ENCODE results near the gene NPRL2. TPM values are rescaled to one million over a fixed set of nuclear protein-coding genes. Genes with fewer than 3 reads are reported as not detected.

Gene NPRL2
- total RNA-seq, 2 donors from 2014 or later: 21.8 TPM

DNA sequence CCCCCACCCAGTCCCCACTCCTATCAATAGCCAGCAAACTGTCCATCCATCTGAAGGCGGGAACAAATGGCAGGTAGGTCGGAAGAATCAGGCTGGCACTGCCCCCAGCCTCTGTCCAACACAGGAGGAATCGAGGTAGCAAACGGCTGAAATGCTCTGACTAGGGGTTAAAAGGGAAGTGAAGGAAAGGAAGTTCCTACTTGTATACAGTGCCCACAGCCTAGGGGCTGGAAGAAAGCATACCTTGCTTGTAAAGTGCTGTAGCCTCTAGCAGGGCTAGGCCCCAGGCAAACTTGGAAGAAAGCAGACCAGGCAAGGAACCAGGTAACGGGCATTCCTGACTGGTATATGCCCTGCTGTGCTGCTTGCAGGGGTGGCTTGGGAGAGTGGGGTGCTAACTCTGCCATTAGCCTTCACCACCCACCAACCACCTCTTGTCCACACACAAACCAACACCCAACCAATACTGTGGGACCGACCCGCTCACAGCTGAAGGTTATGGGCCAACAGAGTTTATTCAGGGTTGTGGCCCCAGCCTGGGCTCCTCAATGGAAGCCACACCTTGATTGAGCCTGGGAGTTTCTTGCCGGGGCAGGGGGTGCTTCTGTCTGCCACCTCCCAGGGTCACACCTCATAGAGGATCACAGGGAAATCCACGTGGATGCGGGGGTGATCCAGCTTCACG is 24.9 kb downstream of the NPRL2 start:
- H3K4me3 ChIP-seq (ENCODE audit: low read length): no peak overlapping the region
- WGBS, 2 experiments (ENCODE audit: insufficient coverage in 1 of 2, insufficient read length in 1 of 2): 92% methylated on average over 9 to 11 of the region's 11 CpGs
- peaks cover 46% of the 10 kb centered on the region for H3K36me3 ChIP-seq (ENCODE audit: control insufficient read depth, insufficient read depth, low read length)
- H3K27ac ChIP-seq (ENCODE audit: low read depth, low read length): no peak overlapping the region
- H3K36me3 Mint-ChIP-seq (ENCODE audit: low read depth): peaks cover 17% of the 10 kb centered on the region
- no peaks in the 10 kb centered on the region for H3K27me3 Mint-ChIP-seq (ENCODE audit: insufficient read depth)
- H3K27me3 ChIP-seq (ENCODE audit: control insufficient read depth, insufficient read depth, low read length, poor library complexity, severe bottlenecking): no peaks in the 10 kb centered on the region
- H3K27ac Mint-ChIP-seq: no peak overlapping the region
- no peaks in the 10 kb centered on the region for H3K9me3 ChIP-seq (ENCODE audit: control insufficient read depth, low read length)
- H3K9ac ChIP-seq (ENCODE audit: extremely low read depth, low read length, poor library complexity, severe bottlenecking): no peak overlapping the region
- peaks cover 16% of the 10 kb centered on the region for H3K4me1 ChIP-seq (ENCODE audit: control insufficient read depth, insufficient read depth, low read length)
- no peaks in the 10 kb centered on the region for H3K9me3 Mint-ChIP-seq
- H3K4me3 Mint-ChIP-seq: no peak overlapping the region
- TF ChIP-seq, protein P1, sequence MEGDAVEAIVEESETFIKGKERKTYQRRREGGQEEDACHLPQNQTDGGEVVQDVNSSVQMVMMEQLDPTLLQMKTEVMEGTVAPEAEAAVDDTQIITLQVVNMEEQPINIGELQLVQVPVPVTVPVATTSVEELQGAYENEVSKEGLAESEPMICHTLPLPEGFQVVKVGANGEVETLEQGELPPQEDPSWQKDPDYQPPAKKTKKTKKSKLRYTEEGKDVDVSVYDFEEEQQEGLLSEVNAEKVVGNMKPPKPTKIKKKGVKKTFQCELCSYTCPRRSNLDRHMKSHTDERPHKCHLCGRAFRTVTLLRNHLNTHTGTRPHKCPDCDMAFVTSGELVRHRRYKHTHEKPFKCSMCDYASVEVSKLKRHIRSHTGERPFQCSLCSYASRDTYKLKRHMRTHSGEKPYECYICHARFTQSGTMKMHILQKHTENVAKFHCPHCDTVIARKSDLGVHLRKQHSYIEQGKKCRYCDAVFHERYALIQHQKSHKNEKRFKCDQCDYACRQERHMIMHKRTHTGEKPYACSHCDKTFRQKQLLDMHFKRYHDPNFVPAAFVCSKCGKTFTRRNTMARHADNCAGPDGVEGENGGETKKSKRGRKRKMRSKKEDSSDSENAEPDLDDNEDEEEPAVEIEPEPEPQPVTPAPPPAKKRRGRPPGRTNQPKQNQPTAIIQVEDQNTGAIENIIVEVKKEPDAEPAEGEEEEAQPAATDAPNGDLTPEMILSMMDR (conservative IDR thresholded peaks at IDR 0.05): no peak
- H3K4me1 Mint-ChIP-seq: peaks cover 20% of the 10 kb centered on the region
- DNase-seq: no peak

DNA sequence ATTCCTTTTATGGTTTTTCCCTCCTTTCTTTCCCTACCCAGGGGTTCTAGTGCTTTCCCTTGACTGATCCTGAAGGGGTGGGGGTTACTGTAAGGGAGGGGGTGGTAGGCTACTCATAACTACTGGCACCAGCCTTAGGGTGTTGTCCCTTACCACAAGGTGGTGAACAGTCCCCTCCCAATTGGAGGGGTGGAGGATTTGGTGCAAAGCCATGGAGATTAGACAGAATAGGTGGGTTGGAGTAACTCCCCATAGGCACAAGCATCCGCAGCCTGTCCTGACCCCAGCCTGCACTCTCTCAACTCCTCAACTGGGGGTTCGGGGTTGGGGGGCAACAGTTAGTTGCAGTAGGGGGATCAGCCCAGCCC is 25.5 kb downstream of the NPRL2 start:
- Mint-ChIP-seq H3K27me3 (ENCODE audit: insufficient read depth) (no peaks in the 10 kb centered on the region), H3K36me3 (ENCODE audit: low read depth) (peaks cover 13% of the 10 kb centered on the region), H3K4me3 (no peak overlapping the region), H3K9me3 (no peaks in the 10 kb centered on the region), H3K27ac (peak overlapping the region; percentile 48), H3K4me1 (peaks cover 24% of the 10 kb centered on the region)
- TF ChIP-seq, protein P1 (conservative IDR thresholded peaks at IDR 0.05): no peak
- Histone ChIP-seq H3K4me1 (ENCODE audit: control insufficient read depth, insufficient read depth, low read length) (peaks cover 21% of the 10 kb centered on the region), H3K9me3 (ENCODE audit: control insufficient read depth, low read length) (no peaks in the 10 kb centered on the region), H3K4me3 (ENCODE audit: low read length) (no peak overlapping the region), H3K27ac (ENCODE audit: low read depth, low read length) (no peak overlapping the region), H3K36me3 (ENCODE audit: control insufficient read depth, insufficient read depth, low read length) (peaks cover 42% of the 10 kb centered on the region), H3K27me3 (ENCODE audit: control insufficient read depth, insufficient read depth, low read length, poor library complexity, severe bottlenecking) (no peaks in the 10 kb centered on the region), H3K9ac (ENCODE audit: extremely low read depth, low read length, poor library complexity, severe bottlenecking) (no peak overlapping the region)
- WGBS, 2 experiments (ENCODE audit: insufficient coverage in 1 of 2, insufficient read length in 1 of 2): 80 to 92% methylated on average over 1 to 2 of the region's 2 CpGs
- DNase-seq: no peak

DNA sequence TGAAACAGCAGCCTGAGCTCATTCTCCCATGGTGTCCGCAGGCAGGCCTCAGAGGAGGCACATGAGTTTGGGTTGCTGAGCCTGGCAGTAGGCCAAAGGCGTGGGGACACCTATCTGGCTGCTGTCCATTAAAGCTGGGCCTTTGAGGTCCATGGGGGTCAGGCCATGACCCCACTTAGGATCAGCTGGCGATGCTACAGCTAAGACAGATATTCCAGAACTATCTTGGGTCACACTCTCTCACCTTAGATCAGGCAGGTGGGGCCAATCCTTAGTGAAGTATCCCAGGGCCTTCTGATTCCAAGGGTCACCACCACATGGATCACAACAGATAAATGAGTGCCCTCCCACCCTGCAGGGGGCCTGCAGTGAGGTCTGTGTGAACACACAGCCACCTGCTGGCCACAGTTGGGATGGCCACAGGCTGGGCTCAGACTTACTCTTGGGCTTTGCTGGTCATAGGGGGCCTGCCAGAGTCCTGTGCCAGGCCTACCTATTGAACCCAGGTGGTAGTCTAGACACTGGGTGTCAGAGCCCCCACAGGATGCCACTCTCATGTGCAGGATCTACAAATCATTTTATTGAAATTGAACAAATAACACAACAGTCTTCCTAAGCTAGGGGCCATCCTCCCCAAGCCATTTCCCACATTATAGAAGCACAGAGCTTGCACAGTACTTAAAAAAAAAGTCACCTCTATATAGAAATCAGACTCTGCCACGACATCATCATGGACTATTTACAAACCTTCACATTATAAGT is 26.0 kb downstream of the NPRL2 start:
- Mint-ChIP-seq H3K4me3 (no peak overlapping the region), H3K4me1 (peaks cover 30% of the 10 kb centered on the region), H3K27ac (peak overlapping the region; percentile 48), H3K9me3 (no peaks in the 10 kb centered on the region), H3K36me3 (ENCODE audit: low read depth) (peaks cover 13% of the 10 kb centered on the region), H3K27me3 (ENCODE audit: insufficient read depth) (no peaks in the 10 kb centered on the region)
- peaks cover 26% of the 10 kb centered on the region for H3K4me1 ChIP-seq (ENCODE audit: control insufficient read depth, insufficient read depth, low read length)
- no peaks in the 10 kb centered on the region for H3K9me3 ChIP-seq (ENCODE audit: control insufficient read depth, low read length)
- H3K36me3 ChIP-seq (ENCODE audit: control insufficient read depth, insufficient read depth, low read length): peaks cover 42% of the 10 kb centered on the region
- H3K27me3 ChIP-seq (ENCODE audit: control insufficient read depth, insufficient read depth, low read length, poor library complexity, severe bottlenecking): no peaks in the 10 kb centered on the region
- TF ChIP-seq, protein P1 (conservative IDR thresholded peaks at IDR 0.05): peak; percentile 90
- H3K27ac ChIP-seq (ENCODE audit: low read depth, low read length): no peak overlapping the region
- H3K9ac ChIP-seq (ENCODE audit: extremely low read depth, low read length, poor library complexity, severe bottlenecking): no peak overlapping the region
- WGBS, 2 experiments (ENCODE audit: insufficient coverage in 1 of 2, insufficient read length in 1 of 2): 76 to 86% methylated on average over 1 to 4 of the region's 4 CpGs
- DNase-seq: peak; percentile 98
- H3K4me3 ChIP-seq (ENCODE audit: low read length): no peak overlapping the region
